Endodermal cell (in vitro differentiated cells): ENCODE data around the gene ASH1L. TPM values are rescaled to one million over a fixed set of nuclear protein-coding genes. Genes with fewer than 3 reads are reported as not detected.
A peak's percentile ranks its signal among the peaks of the same experiment; 100 is the strongest.

Experiments used
- DNase-seq: peaks from one replicate; pipeline ENCODE4 v3.0.0-alpha.2; 2017
- H3K27ac ChIP-seq: 2 replicates; pipeline ENCODE4 v1.5.1; 2013; ENCODE audit warnings: mild to moderate bottlenecking, low read depth, low read length, moderate library complexity
- H3K27me3 ChIP-seq: 2 replicates; pipeline ENCODE4 v1.6.1; 2013; ENCODE audit warnings: mild to moderate bottlenecking, low read length, moderate library complexity; ENCODE audit not compliant: insufficient read depth, control insufficient read depth, poor library complexity, severe bottlenecking
- H3K36me3 ChIP-seq: 2 replicates; pipeline ENCODE4 v1.7.0; 2013; ENCODE audit warnings: mild to moderate bottlenecking, low read length, moderate library complexity; ENCODE audit not compliant: control insufficient read depth, insufficient read depth
- H3K4me1 ChIP-seq: one replicate; pipeline ENCODE4 v1.7.0; 2013; ENCODE audit warnings: low read length; ENCODE audit not compliant: control insufficient read depth, insufficient read depth
- H3K4me3 ChIP-seq: 2 replicates; pipeline ENCODE4 v1.5.1; 2013; ENCODE audit warnings: mild to moderate bottlenecking, low read length, moderate library complexity
- H3K9ac ChIP-seq: 2 replicates; pipeline ENCODE4 v1.6.1; 2013; ENCODE audit warnings: mild to moderate bottlenecking, low read length, moderate library complexity; ENCODE audit not compliant: poor library complexity, severe bottlenecking; ENCODE audit errors: extremely low read depth
- H3K9me3 ChIP-seq: 2 replicates; pipeline ENCODE4 v1.6.1; 2013; ENCODE audit warnings: mild to moderate bottlenecking, low read length, moderate library complexity; ENCODE audit not compliant: control insufficient read depth
- H3K27ac Mint-ChIP-seq: 2 replicates; pipeline ENCODE4 v1.8.0; 2020; ENCODE audit warnings: mixed read lengths
- H3K27me3 Mint-ChIP-seq: 2 replicates; pipeline ENCODE4 v1.8.0; 2021; ENCODE audit warnings: mild to moderate bottlenecking, mixed read lengths; ENCODE audit not compliant: insufficient read depth
- H3K36me3 Mint-ChIP-seq: 2 replicates; pipeline ENCODE4 v1.8.0; 2020; ENCODE audit warnings: low read depth, mixed read lengths
- H3K4me1 Mint-ChIP-seq: 2 replicates; pipeline ENCODE4 v1.8.0; 2020; ENCODE audit warnings: mixed read lengths
- H3K4me3 Mint-ChIP-seq: 2 replicates; pipeline ENCODE4 v1.8.0; 2020; ENCODE audit warnings: mild to moderate bottlenecking, moderate library complexity, mixed read lengths
- H3K9me3 Mint-ChIP-seq: 2 replicates; pipeline ENCODE4 v1.8.0; 2020; ENCODE audit warnings: mild to moderate bottlenecking, mixed read lengths
- WGBS, 2 experiments: methylation state at CpG; one replicate each; pipeline versions ENCODE4 v1.1.5 to v1.1.7; 2013; ENCODE audit warnings: missing lambda C conversion rate in 2 of 2, mixed read lengths in 1 of 2; ENCODE audit not compliant: insufficient coverage in 1 of 2, insufficient read length in 1 of 2; 5-methylcytosine and 5-hydroxymethylcytosine counted together
- total RNA-seq, 2 donors: library from RNA; stranded (reverse); fragmentation: NEBNext Ultra II Directional in 1 of 2; extraction: Animal tissue kit (Norgen Biotek cat#: 25700) in 1 of 2; gene quantifications; 2 replicates in 1 of 2; 3 replicates in 1 of 2; pipeline ENCODE4 v1.2.1, GENCODE V29; 2021
- TF ChIP-seq, protein P1 (sequence below): fragments of 200-600 bp; sonication (generic); conservative IDR thresholded peaks from 2 replicates; pipeline ENCODE4 v1.5.0; 2021; ENCODE audit warnings: antibody characterized with exemption, mild to moderate bottlenecking

The ASH1L gene
- total RNA-seq, 2 donors from 2014 or later = 34.5 to 37.0 TPM

DNA sequence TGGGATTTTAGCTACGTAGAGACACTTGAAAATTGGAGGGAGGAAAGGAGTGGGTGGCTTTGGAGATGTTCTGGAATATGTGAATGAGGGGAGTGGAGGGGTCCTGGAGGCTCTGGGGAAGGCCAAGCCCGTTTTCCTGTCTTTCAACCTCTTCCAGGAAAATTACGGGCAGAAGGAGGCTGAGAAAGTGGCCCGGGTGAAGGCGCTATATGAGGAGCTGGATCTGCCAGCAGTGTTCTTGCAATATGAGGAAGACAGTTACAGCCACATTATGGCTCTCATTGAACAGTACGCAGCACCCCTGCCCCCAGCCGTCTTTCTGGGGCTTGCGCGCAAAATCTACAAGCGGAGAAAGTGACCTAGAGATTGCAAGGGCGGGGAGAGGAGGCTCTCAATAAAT is 242.4 kb downstream of the ASH1L start:
- 85 to 92% methylated on average over 10 to 11 of the region's 11 CpGs for WGBS, 2 experiments
- peaks cover 3% of the 10 kb centered on the region for H3K4me1 ChIP-seq
- H3K27me3 Mint-ChIP-seq = peaks cover 14% of the 10 kb centered on the region
- H3K27ac ChIP-seq = peak overlapping the region; percentile 18
- peaks cover 28% of the 10 kb centered on the region for H3K36me3 Mint-ChIP-seq
- H3K9me3 ChIP-seq = no peaks in the 10 kb centered on the region
- H3K9ac ChIP-seq = no peak overlapping the region
- peak overlapping the region; percentile 2 for H3K27ac Mint-ChIP-seq
- H3K27me3 ChIP-seq = no peaks in the 10 kb centered on the region
- peak overlapping the region; percentile 72 for H3K4me3 ChIP-seq
- H3K36me3 ChIP-seq = peaks cover 36% of the 10 kb centered on the region
- DNase-seq = peak; percentile 60
- TF ChIP-seq, protein P1, sequence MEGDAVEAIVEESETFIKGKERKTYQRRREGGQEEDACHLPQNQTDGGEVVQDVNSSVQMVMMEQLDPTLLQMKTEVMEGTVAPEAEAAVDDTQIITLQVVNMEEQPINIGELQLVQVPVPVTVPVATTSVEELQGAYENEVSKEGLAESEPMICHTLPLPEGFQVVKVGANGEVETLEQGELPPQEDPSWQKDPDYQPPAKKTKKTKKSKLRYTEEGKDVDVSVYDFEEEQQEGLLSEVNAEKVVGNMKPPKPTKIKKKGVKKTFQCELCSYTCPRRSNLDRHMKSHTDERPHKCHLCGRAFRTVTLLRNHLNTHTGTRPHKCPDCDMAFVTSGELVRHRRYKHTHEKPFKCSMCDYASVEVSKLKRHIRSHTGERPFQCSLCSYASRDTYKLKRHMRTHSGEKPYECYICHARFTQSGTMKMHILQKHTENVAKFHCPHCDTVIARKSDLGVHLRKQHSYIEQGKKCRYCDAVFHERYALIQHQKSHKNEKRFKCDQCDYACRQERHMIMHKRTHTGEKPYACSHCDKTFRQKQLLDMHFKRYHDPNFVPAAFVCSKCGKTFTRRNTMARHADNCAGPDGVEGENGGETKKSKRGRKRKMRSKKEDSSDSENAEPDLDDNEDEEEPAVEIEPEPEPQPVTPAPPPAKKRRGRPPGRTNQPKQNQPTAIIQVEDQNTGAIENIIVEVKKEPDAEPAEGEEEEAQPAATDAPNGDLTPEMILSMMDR = no peak
- no peaks in the 10 kb centered on the region for H3K9me3 Mint-ChIP-seq
- peaks cover 23% of the 10 kb centered on the region for H3K4me1 Mint-ChIP-seq
- peak overlapping the region; percentile 90 for H3K4me3 Mint-ChIP-seq

DNA sequence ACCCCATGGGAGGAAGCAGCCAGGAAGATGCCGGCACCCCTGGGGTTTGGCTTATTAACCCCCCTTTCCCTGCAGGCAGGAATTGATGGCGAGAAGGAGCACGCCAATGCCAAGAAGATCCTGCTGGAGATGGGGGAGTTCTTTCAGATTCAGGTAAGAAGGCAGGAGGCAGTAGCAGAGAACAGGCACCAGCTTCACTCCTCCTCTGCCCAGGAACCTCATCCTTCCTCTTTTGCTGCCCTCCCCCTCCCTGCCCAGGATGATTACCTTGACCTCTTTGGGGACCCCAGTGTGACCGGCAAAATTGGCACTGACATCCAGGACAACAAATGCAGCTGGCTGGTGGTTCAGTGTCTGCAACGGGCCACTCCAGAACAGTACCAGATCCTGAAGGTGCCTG is 243.1 kb downstream of the ASH1L start:
- no peak for DNase-seq
- Mint-ChIP-seq H3K27ac (no peak overlapping the region), H3K36me3 (peaks cover 32% of the 10 kb centered on the region), H3K9me3 (no peaks in the 10 kb centered on the region), H3K27me3 (peaks cover 14% of the 10 kb centered on the region), H3K4me3 (no peak overlapping the region), H3K4me1 (peaks cover 23% of the 10 kb centered on the region)
- Histone ChIP-seq H3K9me3 (no peaks in the 10 kb centered on the region), H3K4me3 (no peak overlapping the region), H3K9ac (no peak overlapping the region), H3K27me3 (no peaks in the 10 kb centered on the region), H3K4me1 (peaks cover 3% of the 10 kb centered on the region), H3K36me3 (peaks cover 41% of the 10 kb centered on the region), H3K27ac (no peak overlapping the region)
- TF ChIP-seq, protein P1 = no peak
- 93 to 100% methylated on average over 3 to 5 of the region's 5 CpGs for WGBS, 2 experiments

DNA sequence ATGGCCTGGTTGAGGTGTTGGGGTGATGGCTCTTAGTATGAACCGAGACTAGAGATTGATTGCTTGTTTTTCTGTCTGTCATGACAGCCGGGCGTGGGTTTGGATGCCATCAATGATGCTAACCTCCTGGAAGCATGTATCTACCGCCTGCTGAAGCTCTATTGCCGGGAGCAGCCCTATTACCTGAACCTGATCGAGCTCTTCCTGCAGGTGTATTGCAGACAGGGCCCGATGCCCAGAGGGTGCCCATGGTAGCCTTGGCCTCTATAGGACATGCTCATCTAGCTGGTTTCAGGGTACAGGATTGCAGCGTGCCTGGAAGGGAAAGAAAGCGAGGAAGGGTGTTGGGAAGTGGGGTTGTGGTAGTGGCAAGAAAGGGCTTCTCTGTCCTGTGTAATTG is 244.5 kb downstream of the ASH1L start:
- Histone ChIP-seq H3K4me1 (peaks cover 3% of the 10 kb centered on the region), H3K9ac (no peak overlapping the region), H3K4me3 (no peak overlapping the region), H3K36me3 (peaks cover 56% of the 10 kb centered on the region), H3K27ac (no peak overlapping the region), H3K9me3 (no peaks in the 10 kb centered on the region), H3K27me3 (no peaks in the 10 kb centered on the region)
- H3K9me3 Mint-ChIP-seq = no peaks in the 10 kb centered on the region
- peaks cover 23% of the 10 kb centered on the region for H3K4me1 Mint-ChIP-seq
- H3K27ac Mint-ChIP-seq = no peak overlapping the region
- peaks cover 14% of the 10 kb centered on the region for H3K27me3 Mint-ChIP-seq
- peaks cover 40% of the 10 kb centered on the region for H3K36me3 Mint-ChIP-seq
- peak; percentile 40 for DNase-seq
- 96 to 100% methylated on average over 3 to 9 of the region's 9 CpGs for WGBS, 2 experiments
- TF ChIP-seq, protein P1 = no peak
- no peak overlapping the region for H3K4me3 Mint-ChIP-seq
